Mesendoderm (in vitro differentiated cells): Measurements from ENCODE around the gene LAPTM5.

Experiments
- DNase-seq: peaks from one replicate; pipeline ENCODE4 v3.0.0; 2013
- H2AK5ac ChIP-seq: 2 replicates; pipeline ENCODE4 v1.6.1; 2013; ENCODE audit warnings: low read length, inconsistent platforms
- H2BK120ac ChIP-seq: 2 replicates; pipeline ENCODE4 v1.6.1; 2013; ENCODE audit warnings: low read depth, mild to moderate bottlenecking, low read length, moderate library complexity, mixed read lengths
- H2BK15ac ChIP-seq: replicated peaks from 2 replicates; pipeline ENCODE4 v1.6.1; 2013; ENCODE audit warnings: low read depth, mild to moderate bottlenecking, moderate library complexity
- H2BK5ac ChIP-seq: 2 replicates; pipeline ENCODE4 v1.6.1; 2013; ENCODE audit warnings: low read length, inconsistent platforms
- H3K18ac ChIP-seq: 2 replicates; pipeline ENCODE4 v1.6.1; 2013; ENCODE audit warnings: mild to moderate bottlenecking, low read length, mixed read lengths
- H3K23ac ChIP-seq: one replicate; pipeline ENCODE4 v1.6.1; 2013; ENCODE audit warnings: low read length
- H3K27ac ChIP-seq: 2 replicates; pipeline ENCODE4 v1.5.1; 2013; ENCODE audit warnings: low read depth, mild to moderate bottlenecking, inconsistent platforms, low read length, moderate library complexity
- H3K27me3 ChIP-seq: 2 replicates; pipeline ENCODE4 v1.6.1; 2013; ENCODE audit warnings: low read length, control low read depth, mild to moderate bottlenecking, inconsistent platforms; ENCODE audit not compliant: insufficient read depth, poor library complexity
- H3K36me3 ChIP-seq: 2 replicates; pipeline ENCODE4 v1.6.1; 2013; ENCODE audit warnings: low read length, inconsistent platforms; ENCODE audit not compliant: control insufficient read depth, insufficient read depth
- H3K4ac ChIP-seq: one replicate; pipeline ENCODE4 v1.6.1; 2013; ENCODE audit warnings: low read depth, mild to moderate bottlenecking, low read length, moderate library complexity
- H3K4me1 ChIP-seq: 2 replicates; pipeline ENCODE4 v1.6.1; 2013; ENCODE audit warnings: low read depth, low read length, inconsistent platforms; ENCODE audit not compliant: control insufficient read depth
- H3K4me2 ChIP-seq: 2 replicates; pipeline ENCODE4 v1.6.1; 2013; ENCODE audit warnings: low read length
- H3K4me3 ChIP-seq: 2 replicates; pipeline ENCODE4 v1.5.1; 2013; ENCODE audit warnings: mild to moderate bottlenecking, low read length
- H3K56ac ChIP-seq: one replicate; pipeline ENCODE4 v1.6.1; 2013; ENCODE audit warnings: low read length
- H3K79me1 ChIP-seq: 2 replicates; pipeline ENCODE4 v1.6.1; 2013; ENCODE audit warnings: low read length, inconsistent platforms
- H3K79me2 ChIP-seq: 2 replicates; pipeline ENCODE4 v1.6.1; 2013; ENCODE audit warnings: mild to moderate bottlenecking, low read length; ENCODE audit not compliant: control insufficient read depth, insufficient read depth
- H3K9ac ChIP-seq: 2 replicates; pipeline ENCODE4 v1.6.1; 2013; ENCODE audit warnings: low read length, inconsistent platforms
- H4K5ac ChIP-seq: one replicate; pipeline ENCODE4 v1.6.1; 2013; ENCODE audit warnings: low read length
- H4K8ac ChIP-seq: one replicate; pipeline ENCODE4 v1.6.1; 2013; ENCODE audit warnings: low read depth, mild to moderate bottlenecking, control low read depth, low read length, moderate library complexity
- WGBS: extraction: QIAGEN DNeasy Blood & Tissue Kit; methylation state at CpG from one replicate; pipeline ENCODE4 v1.1.7; 2013; ENCODE audit warnings: low lambda C conversion rate, missing lambda C conversion rate; ENCODE audit not compliant: insufficient coverage; ENCODE audit errors: extremely low coverage; 5-methylcytosine and 5-hydroxymethylcytosine counted together

Gene LAPTM5

GRCh38 chr1:30697571-30698376, 59.8 kb downstream of the LAPTM5 start:
- Histone ChIP-seq H2BK15ac (no peak overlapping the region), H3K18ac (no peak overlapping the region), H3K4me1 (no peaks in the 10 kb centered on the region), H4K8ac (no peak overlapping the region), H3K79me2 (no peaks in the 10 kb centered on the region), H3K4ac (no peak overlapping the region), H3K9ac (no peak overlapping the region), H3K79me1 (no peaks in the 10 kb centered on the region), H3K27ac (no peak overlapping the region), H3K4me3 (no peak overlapping the region), H3K56ac (peak overlapping the region; percentile 30), H2BK120ac (no peak overlapping the region), H3K27me3 (no peaks in the 10 kb centered on the region), H2AK5ac (no peak overlapping the region), H3K36me3 (no peaks in the 10 kb centered on the region), H3K23ac (peak overlapping the region; percentile 20), H4K5ac (no peak overlapping the region), H2BK5ac (no peak overlapping the region), H3K4me2 (no peak overlapping the region)
- no CpG with 5 or more reads among the region's 9 CpGs for WGBS
- peak; percentile 63 for DNase-seq

GRCh38 chr1:30696831-30697230, 60.7 kb downstream of the LAPTM5 start:
- H3K4me3 ChIP-seq, result no peak overlapping the region
- no CpG with 5 or more reads among the region's 6 CpGs for WGBS
- no peaks in the 10 kb centered on the region for H3K79me2 ChIP-seq
- no peaks in the 10 kb centered on the region for H3K79me1 ChIP-seq
- no peak overlapping the region for H3K4me2 ChIP-seq
- no peak overlapping the region for H2BK15ac ChIP-seq
- H4K8ac ChIP-seq, result no peak overlapping the region
- no peak overlapping the region for H3K23ac ChIP-seq
- no peak for DNase-seq
- H3K27ac ChIP-seq, result no peak overlapping the region
- no peaks in the 10 kb centered on the region for H3K27me3 ChIP-seq
- no peak overlapping the region for H3K18ac ChIP-seq
- H2BK5ac ChIP-seq, result no peak overlapping the region
- no peak overlapping the region for H2BK120ac ChIP-seq
- no peak overlapping the region for H2AK5ac ChIP-seq
- H3K56ac ChIP-seq, result no peak overlapping the region
- H3K9ac ChIP-seq, result no peak overlapping the region
- H3K36me3 ChIP-seq, result no peaks in the 10 kb centered on the region
- no peak overlapping the region for H4K5ac ChIP-seq
- H3K4ac ChIP-seq, result no peak overlapping the region
- H3K4me1 ChIP-seq, result no peaks in the 10 kb centered on the region

- H2BK5ac ChIP-seq, result no peak overlapping the region
- H2BK120ac ChIP-seq, result no peak overlapping the region
- no peak overlapping the region for H3K4me3 ChIP-seq
- no peak for DNase-seq
- H2BK15ac ChIP-seq, result no peak overlapping the region
- H3K9ac ChIP-seq, result no peak overlapping the region
- no peaks in the 10 kb centered on the region for H3K79me1 ChIP-seq
- no peaks in the 10 kb centered on the region for H3K27me3 ChIP-seq
- H2AK5ac ChIP-seq, result no peak overlapping the region
- WGBS, result no CpG with 5 or more reads among the region's 6 CpGs
- H3K23ac ChIP-seq, result no peak overlapping the region
- H3K36me3 ChIP-seq, result no peaks in the 10 kb centered on the region
- peaks cover 5% of the 10 kb centered on the region for H3K4me1 ChIP-seq
- H3K56ac ChIP-seq, result no peak overlapping the region
- H4K5ac ChIP-seq, result no peak overlapping the region
- no peak overlapping the region for H4K8ac ChIP-seq
- H3K4ac ChIP-seq, result no peak overlapping the region
- no peak overlapping the region for H3K27ac ChIP-seq
- H3K79me2 ChIP-seq, result no peaks in the 10 kb centered on the region
- no peak overlapping the region for H3K4me2 ChIP-seq
- H3K18ac ChIP-seq, result no peak overlapping the region
Measured at GRCh38 chr1:30695439-30695841, 62.1 kb downstream of the LAPTM5 start.

- Histone ChIP-seq H3K4me1 (peaks cover 9% of the 10 kb centered on the region), H2BK120ac (no peak overlapping the region), H3K4me3 (no peak overlapping the region), H3K27ac (no peak overlapping the region), H3K27me3 (no peaks in the 10 kb centered on the region), H3K79me1 (no peaks in the 10 kb centered on the region), H2AK5ac (no peak overlapping the region), H4K5ac (no peak overlapping the region), H3K36me3 (no peaks in the 10 kb centered on the region), H3K23ac (no peak overlapping the region), H2BK5ac (no peak overlapping the region), H3K4ac (no peak overlapping the region), H3K18ac (no peak overlapping the region), H3K4me2 (no peak overlapping the region), H4K8ac (no peak overlapping the region), H3K9ac (no peak overlapping the region), H3K56ac (no peak overlapping the region), H2BK15ac (no peak overlapping the region), H3K79me2 (no peaks in the 10 kb centered on the region)
- DNase-seq, result no peak
- WGBS, result no CpG with 5 or more reads among the region's 8 CpGs
Measured at GRCh38 chr1:30694280-30695175, 63.0 kb downstream of the LAPTM5 start.

- peak overlapping the region; percentile 11 for H3K56ac ChIP-seq
- no peak overlapping the region for H2BK15ac ChIP-seq
- no peak overlapping the region for H3K23ac ChIP-seq
- no peaks in the 10 kb centered on the region for H3K36me3 ChIP-seq
- no peak overlapping the region for H3K9ac ChIP-seq
- no peaks in the 10 kb centered on the region for H3K27me3 ChIP-seq
- H3K4me3 ChIP-seq, result no peak overlapping the region
- H3K4me2 ChIP-seq, result no peak overlapping the region
- H3K4ac ChIP-seq, result no peak overlapping the region
- no peaks in the 10 kb centered on the region for H3K79me1 ChIP-seq
- H3K18ac ChIP-seq, result no peak overlapping the region
- no CpG with 5 or more reads among the region's 5 CpGs for WGBS
- H4K5ac ChIP-seq, result no peak overlapping the region
- H3K27ac ChIP-seq, result no peak overlapping the region
- no peak overlapping the region for H2AK5ac ChIP-seq
- H2BK5ac ChIP-seq, result no peak overlapping the region
- peaks cover 9% of the 10 kb centered on the region for H3K4me1 ChIP-seq
- no peaks in the 10 kb centered on the region for H3K79me2 ChIP-seq
- no peak overlapping the region for H2BK120ac ChIP-seq
- H4K8ac ChIP-seq, result no peak overlapping the region
- DNase-seq, result no peak
Measured at GRCh38 chr1:30693822-30694221, 63.8 kb downstream of the LAPTM5 start.
